Endothelial cell (in vitro differentiated cells): Measurements from ENCODE around the gene ANGPTL7. TPM values are rescaled to one million over a fixed set of nuclear protein-coding genes. Genes with fewer than 3 reads are reported as not detected.
A peak's percentile ranks its signal among the peaks of the same experiment; 100 is the strongest.

ENCODE experiments used
- DNase-seq: peaks from one replicate; pipeline ENCODE4 v3.0.0; 2021; ENCODE audit warnings: low spot score
- H3K27ac Mint-ChIP-seq: one replicate; pipeline ENCODE4 v1.8.0; 2021; ENCODE audit warnings: mixed read lengths, inconsistent platforms; ENCODE audit not compliant: unreplicated experiment
- H3K27me3 Mint-ChIP-seq: one replicate; pipeline ENCODE4 v1.8.0; 2021; ENCODE audit warnings: mild to moderate bottlenecking, moderate library complexity, mixed read lengths, inconsistent platforms; ENCODE audit not compliant: unreplicated experiment
- H3K36me3 Mint-ChIP-seq: one replicate; pipeline ENCODE4 v1.8.0; 2021; ENCODE audit warnings: mild to moderate bottlenecking, low read depth, mixed read lengths, inconsistent platforms; ENCODE audit not compliant: unreplicated experiment
- H3K4me1 Mint-ChIP-seq: one replicate; pipeline ENCODE4 v1.8.0; 2021; ENCODE audit warnings: mild to moderate bottlenecking, mixed read lengths, inconsistent platforms; ENCODE audit not compliant: unreplicated experiment
- H3K4me3 Mint-ChIP-seq: one replicate; pipeline ENCODE4 v1.8.0; 2021; ENCODE audit warnings: mild to moderate bottlenecking, mixed read lengths, inconsistent platforms; ENCODE audit not compliant: unreplicated experiment
- H3K9me3 Mint-ChIP-seq: one replicate; pipeline ENCODE4 v1.8.0; 2021; ENCODE audit warnings: mixed read lengths, inconsistent platforms; ENCODE audit not compliant: unreplicated experiment
- total RNA-seq: library from RNA; stranded (reverse); fragmentation: NEBNext Ultra II Directional; extraction: Animal tissue kit (Norgen Biotek cat#: 25700); gene quantifications from one replicate; pipeline ENCODE4 v1.2.1, GENCODE V29; 2021; ENCODE audit not compliant: unreplicated experiment
- TF ChIP-seq, protein P1 (sequence below): fragments of 200-600 bp; sonication (generic); IDR thresholded peaks from one replicate; pipeline ENCODE4 v1.5.0; 2021; ENCODE audit warnings: antibody characterized with exemption; ENCODE audit not compliant: unreplicated experiment

The ANGPTL7 gene
- total RNA-seq, 1 donor from 2014 or later: not detected

GRCh38 chr1:11144570-11145256, 44.4 kb upstream of the ANGPTL7 start:
- no peaks in the 10 kb centered on the region for H3K4me1 Mint-ChIP-seq
- H3K4me3 Mint-ChIP-seq: no peak overlapping the region
- H3K27me3 Mint-ChIP-seq: peaks cover 1% of the 10 kb centered on the region
- H3K36me3 Mint-ChIP-seq: peaks cover 18% of the 10 kb centered on the region
- no peak for DNase-seq
- no peak overlapping the region for H3K27ac Mint-ChIP-seq
- TF ChIP-seq, protein P1, sequence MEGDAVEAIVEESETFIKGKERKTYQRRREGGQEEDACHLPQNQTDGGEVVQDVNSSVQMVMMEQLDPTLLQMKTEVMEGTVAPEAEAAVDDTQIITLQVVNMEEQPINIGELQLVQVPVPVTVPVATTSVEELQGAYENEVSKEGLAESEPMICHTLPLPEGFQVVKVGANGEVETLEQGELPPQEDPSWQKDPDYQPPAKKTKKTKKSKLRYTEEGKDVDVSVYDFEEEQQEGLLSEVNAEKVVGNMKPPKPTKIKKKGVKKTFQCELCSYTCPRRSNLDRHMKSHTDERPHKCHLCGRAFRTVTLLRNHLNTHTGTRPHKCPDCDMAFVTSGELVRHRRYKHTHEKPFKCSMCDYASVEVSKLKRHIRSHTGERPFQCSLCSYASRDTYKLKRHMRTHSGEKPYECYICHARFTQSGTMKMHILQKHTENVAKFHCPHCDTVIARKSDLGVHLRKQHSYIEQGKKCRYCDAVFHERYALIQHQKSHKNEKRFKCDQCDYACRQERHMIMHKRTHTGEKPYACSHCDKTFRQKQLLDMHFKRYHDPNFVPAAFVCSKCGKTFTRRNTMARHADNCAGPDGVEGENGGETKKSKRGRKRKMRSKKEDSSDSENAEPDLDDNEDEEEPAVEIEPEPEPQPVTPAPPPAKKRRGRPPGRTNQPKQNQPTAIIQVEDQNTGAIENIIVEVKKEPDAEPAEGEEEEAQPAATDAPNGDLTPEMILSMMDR: no peak
- no peaks in the 10 kb centered on the region for H3K9me3 Mint-ChIP-seq

GRCh38 chr1:11145741-11146140, 43.4 kb upstream of the ANGPTL7 start:
- H3K27ac Mint-ChIP-seq: no peak overlapping the region
- TF ChIP-seq, protein P1: no peak
- no peak overlapping the region for H3K4me3 Mint-ChIP-seq
- H3K36me3 Mint-ChIP-seq: peaks cover 18% of the 10 kb centered on the region
- no peaks in the 10 kb centered on the region for H3K9me3 Mint-ChIP-seq
- H3K27me3 Mint-ChIP-seq: peaks cover 1% of the 10 kb centered on the region
- DNase-seq: no peak
- no peaks in the 10 kb centered on the region for H3K4me1 Mint-ChIP-seq

GRCh38 chr1:11147197-11147770, 41.9 kb upstream of the ANGPTL7 start:
- Mint-ChIP-seq H3K27ac (peak overlapping the region; percentile 7), H3K4me3 (no peak overlapping the region), H3K27me3 (peaks cover 1% of the 10 kb centered on the region), H3K4me1 (peaks cover 2% of the 10 kb centered on the region), H3K36me3 (peaks cover 21% of the 10 kb centered on the region), H3K9me3 (no peaks in the 10 kb centered on the region)
- TF ChIP-seq, protein P1: no peak
- no peak for DNase-seq

DNA sequence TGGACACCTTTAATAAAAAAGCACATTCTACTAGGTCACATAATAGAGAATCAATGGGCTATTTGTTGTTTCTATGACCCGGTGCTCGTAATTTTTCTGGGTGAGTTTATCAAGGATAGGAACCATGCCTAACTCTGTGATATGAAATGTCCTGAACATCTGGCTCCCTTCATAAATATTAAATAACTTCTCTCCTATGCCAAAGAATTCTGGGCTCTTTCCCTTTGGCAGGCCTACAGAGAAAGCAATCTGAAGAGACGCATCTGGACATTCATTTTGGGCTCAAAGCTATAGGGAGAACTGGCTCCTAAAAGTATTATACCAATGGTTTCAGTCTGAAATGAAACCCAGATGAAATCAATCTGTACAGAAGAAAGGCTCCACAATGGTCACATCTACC, 38.8 kb upstream of the ANGPTL7 start:
- Mint-ChIP-seq H3K9me3 (no peaks in the 10 kb centered on the region), H3K36me3 (peaks cover 21% of the 10 kb centered on the region), H3K4me3 (no peak overlapping the region), H3K27ac (no peak overlapping the region), H3K4me1 (peaks cover 4% of the 10 kb centered on the region), H3K27me3 (no peaks in the 10 kb centered on the region)
- TF ChIP-seq, protein P1: no peak
- no peak for DNase-seq

DNA sequence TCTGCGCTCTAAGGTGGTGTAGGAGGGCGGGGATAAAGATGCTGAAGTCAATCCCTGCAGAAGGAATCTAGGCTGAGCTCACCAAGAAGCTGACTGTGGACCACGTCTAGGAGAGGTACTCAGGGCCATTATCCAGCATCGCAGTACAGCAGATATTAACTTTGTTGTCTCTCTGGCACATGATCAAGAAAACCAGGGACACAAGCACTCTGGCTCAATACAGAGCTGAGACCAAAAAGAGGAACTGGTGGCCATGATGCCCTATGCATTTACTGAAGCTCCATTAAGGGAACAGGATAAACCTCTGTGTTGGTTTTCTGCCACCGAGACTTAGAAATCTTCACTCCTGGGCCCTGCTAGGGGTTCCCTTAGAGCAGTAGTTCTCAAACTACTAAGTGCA, 38.0 kb upstream of the ANGPTL7 start:
- TF ChIP-seq, protein P1: no peak
- Mint-ChIP-seq H3K4me3 (no peak overlapping the region), H3K27me3 (no peaks in the 10 kb centered on the region), H3K27ac (no peak overlapping the region), H3K4me1 (peaks cover 7% of the 10 kb centered on the region), H3K9me3 (no peaks in the 10 kb centered on the region), H3K36me3 (peaks cover 16% of the 10 kb centered on the region)
- no peak for DNase-seq
